NCI-H69 (cell line): Measurements from ENCODE around the gene RPL11.
A peak's percentile ranks its signal among the peaks of the same experiment; 100 is the strongest.
"Not testable (repeated sequence)": the region's sequence is repeated elsewhere in the genome, so short reads cannot be mapped to it uniquely, and the experiment has no call there.

Experiments used
- DNase-seq: peaks from one replicate; lab custom pipeline; 2025; lab: John Stamatoyannopoulos, UW

The RPL11 gene

DNA sequence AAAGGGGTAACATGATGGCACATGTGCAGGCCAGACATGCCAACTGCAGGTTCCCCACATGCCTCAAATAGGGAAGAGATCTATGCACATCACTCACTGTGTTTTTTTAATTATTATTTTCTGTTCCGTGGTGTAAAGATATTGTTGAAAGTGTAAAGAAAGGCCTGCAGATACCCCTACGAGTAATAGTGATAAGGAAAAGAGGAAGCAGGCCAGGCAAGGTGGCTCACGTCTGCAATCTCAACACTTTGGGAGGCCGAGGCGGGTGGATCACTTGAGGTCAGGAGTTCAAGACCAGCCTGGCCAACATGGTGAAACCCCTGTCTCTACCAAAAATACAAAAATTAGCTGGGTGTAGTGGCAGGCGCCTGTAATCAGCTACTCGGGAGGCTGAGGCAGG lies 6.4 kb upstream of the RPL11 start:
- not testable (repeated sequence) for DNase-seq

DNA sequence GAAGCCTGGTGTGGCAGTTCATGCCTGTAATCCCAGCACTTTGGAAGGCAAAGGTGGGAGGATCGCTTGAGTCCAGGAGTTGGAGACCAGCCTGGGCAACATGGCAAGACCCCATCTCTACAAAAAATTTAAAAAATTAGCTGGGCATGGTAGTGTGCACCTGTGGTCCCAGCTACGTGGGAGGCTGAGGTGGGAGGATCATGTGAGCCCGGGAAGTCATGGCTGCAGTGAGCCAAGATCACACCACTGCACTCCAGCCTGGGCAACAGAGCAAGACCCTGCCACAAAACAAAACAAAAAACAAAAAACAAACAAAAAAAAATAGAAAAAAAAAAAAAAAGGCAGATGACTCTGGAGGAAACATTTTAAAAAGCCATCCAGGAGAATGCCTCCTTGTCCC lies 3.9 kb upstream of the RPL11 start:
- not testable (repeated sequence) for DNase-seq

DNA sequence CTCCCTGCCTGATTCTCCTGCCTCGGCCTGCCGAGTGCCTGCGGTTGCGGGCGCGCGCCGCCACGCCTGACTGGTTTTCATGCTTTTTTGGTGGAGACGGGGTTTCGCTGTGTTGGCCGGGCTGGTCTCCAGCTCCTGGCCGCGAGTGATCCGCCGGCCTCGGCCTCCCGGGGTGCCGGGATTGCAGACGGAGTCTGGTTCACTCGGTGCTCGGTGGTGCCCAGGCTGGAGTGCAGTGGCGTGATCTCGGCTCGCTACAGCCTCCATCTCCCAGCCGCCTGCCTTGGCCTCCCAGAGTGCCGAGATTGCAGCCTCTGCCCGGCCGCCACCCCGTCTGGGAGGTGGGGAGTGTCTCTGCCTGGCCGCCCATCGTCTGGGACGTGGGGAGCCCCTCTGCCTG lies 3.3 kb upstream of the RPL11 start:
- DNase-seq: not testable (repeated sequence)

DNA sequence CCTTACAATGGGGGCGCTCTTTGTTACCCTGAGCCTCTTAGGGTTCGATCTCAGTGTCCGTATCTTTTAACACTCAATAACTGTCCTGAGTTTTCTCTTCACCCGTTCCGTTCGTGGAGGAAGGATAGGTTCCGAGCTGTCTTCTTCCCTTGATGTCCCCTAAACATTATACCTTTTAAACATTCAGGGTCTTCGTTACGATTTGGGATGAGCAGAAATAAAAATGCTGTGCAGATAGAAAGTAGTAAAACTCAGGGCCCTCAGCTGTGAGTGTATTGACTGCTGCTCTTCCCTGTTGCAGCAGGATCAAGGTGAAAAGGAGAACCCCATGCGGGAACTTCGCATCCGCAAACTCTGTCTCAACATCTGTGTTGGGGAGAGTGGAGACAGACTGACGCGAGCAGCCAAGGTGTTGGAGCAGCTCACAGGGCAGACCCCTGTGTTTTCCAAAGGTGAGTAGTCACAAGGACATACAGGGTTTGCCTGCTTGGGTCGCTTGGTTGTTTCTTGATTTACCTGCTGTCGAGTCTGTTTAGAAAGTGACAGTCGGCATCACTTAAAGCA lies 784 bp downstream of the RPL11 start:
- no peak for DNase-seq

DNA sequence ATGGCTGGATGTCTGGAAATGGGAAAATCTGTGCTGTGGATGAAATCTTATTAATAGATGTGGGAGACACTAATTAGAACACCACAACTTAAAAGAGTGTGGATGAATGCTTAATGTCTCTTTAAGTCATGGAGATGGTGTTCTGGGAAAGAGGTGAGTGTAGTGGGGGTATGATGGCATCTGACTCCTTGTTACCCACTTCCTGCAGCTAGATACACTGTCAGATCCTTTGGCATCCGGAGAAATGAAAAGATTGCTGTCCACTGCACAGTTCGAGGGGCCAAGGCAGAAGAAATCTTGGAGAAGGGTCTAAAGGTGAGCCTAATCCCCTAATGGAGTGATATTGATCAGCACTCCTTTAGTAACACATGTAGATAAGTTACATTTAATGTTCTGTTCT lies 2.0 kb downstream of the RPL11 start:
- no peak for DNase-seq

DNA sequence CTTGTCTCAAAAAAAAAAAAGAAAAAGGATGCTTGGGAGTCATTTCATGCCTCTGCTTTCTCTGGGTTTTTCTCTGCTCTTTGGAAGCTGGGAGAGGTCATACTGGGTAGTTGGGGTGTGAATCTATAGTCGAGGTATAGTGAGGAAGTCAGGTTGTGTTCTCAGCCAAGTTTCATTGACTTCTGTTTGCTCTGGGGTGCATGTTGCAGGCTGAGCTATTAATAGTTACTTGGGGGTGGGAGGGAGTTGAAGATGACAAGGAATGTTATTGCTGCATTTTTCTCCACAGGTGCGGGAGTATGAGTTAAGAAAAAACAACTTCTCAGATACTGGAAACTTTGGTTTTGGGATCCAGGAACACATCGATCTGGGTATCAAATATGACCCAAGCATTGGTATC lies 2.8 kb downstream of the RPL11 start:
- no peak for DNase-seq

DNA sequence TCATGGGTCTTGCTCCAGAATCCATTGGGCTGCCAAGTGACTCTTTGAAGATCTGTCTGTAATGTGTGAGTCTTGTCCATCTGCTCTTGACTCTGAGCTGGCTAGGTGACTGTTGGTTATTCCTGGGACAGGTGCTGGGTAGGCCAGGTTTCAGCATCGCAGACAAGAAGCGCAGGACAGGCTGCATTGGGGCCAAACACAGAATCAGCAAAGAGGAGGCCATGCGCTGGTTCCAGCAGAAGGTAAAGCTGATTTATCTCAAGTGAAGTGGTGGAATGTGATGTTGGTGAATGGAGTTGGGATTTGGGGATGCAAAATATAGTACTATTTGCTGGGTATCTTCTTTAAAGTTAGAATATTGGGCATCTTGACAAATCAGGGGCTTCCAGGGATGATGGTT lies 4.1 kb downstream of the RPL11 start:
- DNase-seq: no peak

DNA sequence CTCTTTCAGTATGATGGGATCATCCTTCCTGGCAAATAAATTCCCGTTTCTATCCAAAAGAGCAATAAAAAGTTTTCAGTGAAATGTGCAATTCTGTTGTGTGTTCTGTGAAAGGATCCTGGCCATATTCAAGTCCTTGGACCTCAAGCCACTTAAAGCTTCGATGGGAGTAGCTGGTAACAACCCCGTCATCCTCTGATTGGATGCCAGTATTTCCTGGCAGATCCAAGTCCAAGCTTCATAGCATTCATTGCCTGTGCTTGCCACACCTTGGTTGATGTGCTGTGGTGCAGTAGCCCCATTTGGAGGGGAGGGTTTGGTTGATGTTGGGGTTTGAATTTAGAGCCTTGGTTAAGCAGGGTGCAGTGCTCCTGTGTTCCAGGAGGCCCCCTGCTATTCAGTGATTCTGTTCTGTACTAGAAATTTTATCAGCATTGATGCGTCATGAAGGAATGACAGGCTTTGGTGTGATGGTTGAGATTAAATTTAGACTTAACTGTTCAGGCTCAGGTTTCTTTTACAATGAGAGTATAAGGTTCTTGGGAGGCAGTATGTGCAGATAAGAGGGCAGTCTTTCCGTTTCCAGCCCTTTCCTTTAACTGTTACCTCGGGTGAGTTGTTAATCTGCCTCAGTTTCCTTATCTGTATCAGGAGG lies 4.9 kb downstream of the RPL11 start:
- DNase-seq: no peak

DNA sequence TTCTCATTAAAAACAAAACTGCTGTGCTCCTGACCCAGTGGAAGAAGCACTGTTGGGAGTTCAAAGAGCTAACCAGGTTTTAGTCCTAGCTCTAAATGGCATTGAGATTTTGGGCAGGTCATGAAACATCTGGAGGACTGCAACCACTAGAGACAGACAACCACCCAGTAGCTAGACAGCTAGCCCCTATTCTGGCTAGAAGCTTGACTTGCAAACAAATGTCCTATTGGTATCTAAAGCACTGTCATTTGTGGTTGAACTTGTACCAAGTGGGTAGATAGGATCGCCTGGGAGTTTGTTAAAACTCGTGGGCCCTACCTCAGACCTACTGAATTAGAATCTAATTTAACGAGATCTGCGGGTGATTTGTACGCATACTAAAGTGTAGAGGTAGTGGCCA lies 6.9 kb downstream of the RPL11 start:
- no peak for DNase-seq

DNA sequence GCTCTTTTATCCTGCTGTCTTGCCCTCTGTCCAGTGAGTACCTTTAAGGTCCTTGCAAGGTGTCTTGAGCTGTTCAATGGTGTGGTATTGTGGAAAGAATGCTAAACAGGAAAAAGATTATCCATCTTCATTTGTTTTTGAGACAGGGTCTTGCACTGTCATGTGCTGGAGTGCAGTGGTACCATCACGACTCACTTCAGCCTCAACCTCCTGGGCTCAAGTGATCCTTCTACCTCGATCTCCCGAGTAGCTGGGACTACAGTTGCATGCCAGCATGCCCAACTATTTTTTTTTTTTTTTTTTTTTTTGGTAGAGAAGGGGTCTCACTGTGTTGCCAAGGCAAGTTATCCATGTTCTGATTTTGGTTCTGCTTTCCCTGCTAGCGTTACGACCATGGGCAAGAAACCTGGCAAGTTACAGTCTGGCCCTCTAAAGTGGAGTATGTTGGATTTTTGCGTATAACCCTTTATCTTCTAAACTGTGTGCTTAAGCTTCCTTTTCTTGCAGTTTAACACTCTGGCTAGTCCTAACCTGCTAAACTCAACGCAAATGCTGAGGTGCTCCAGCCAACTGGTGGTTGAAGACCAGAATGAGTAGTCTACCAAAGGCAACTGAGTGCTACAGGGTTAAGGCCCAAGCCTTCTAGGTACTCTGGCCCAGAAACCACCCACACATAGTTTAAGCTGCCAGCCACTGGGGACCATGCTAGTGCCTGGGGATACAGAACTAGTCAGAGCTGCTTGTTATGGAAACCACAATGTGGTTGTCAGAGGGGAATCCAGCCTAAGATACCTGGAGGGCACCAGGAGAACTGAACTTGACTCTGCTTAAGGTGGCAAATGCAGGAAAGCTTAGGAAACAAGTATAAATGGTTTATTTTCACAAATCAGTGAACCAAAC lies 7.9 kb downstream of the RPL11 start:
- no peak for DNase-seq

DNA sequence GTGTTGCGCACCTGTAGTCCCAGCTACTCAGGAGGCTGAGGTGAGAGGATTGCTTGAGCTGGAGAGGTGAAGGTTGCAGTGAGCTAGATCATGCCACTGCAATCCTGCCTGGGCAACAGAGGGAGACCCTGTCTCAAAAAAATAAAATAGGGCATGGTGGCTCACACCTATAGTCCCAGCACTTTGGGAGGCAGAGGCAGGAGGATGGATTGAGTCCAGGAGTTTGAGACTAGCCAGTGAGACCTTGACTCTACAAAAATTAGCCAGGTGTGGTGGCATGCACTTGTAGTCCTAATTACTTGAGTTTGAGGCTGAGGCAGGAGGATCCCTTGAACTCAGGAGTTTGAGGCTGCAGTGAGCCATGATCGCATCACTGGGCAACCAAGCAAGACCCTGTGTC lies 9.7 kb downstream of the RPL11 start:
- no peak for DNase-seq

DNA sequence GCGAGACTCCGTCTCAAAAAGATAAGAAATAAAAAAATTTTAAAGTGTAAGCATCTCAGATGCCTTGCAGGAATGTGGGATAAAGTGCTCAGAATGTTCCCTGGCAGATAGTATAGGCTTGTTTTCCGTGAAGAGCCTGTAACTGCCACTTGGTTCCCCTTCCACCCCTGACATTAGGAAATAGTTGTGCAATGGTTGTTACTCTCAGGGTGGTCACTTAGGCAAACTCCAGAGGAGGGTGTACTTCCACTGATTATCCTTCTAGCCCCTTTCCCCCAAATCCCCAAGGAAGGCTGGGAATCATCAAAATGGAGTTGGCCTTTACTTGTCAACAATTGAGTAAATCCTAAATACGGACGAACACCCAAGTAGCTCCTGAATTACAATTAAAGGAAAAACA lies 10.4 kb downstream of the RPL11 start:
- DNase-seq: no peak

DNA sequence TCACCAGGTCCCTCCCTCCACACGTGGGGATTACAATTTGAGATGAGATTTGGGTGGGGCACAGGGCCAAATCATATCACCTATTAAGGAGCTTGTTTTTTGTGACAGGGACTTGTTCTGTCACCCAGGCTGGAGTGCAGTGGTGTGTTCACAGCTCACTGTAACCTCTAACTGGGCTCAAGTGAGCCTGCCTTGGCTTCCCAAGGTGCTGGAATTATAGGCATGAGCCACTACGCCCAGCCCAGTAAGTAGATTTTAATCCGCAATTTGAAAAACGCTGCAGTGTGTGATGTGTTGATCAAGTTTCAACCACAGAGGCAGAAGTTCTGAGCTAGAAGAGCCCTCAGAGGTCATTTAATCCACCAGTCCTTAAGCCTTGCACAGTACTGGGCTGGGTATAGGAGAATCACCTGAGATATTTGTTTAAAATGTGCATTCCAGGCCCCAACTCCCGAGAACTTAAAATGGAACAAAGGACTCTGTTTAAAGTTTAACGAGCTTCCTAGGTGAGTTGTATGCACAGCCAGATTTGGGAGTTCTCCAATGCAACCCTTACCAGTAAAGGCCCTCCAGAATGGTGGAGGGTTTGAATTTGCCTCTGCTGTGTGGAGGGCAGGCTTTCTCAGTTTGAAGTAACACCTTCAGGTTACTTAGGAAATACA lies 13.4 kb downstream of the RPL11 start:
- no peak for DNase-seq

DNA sequence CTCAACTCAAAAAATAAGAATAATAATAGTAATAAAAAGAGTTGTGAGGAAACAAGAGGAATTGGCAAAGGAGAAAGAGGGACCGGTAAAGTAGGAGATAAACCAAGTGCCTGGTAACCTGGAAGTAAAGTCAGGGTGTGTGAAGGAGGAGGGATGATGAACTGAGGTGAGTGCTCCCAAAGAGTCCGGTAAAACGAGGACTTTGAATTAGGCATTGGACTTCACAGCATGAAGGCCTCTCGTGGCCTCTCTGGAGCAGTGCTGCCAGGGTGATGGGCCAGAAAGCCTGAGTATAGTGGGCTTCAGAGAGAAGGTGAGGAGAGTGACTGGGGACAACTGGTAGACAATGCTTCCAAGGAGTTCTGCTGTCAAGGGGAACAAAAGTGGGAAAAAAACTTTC lies 17.6 kb downstream of the RPL11 start:
- DNase-seq: no peak

DNA sequence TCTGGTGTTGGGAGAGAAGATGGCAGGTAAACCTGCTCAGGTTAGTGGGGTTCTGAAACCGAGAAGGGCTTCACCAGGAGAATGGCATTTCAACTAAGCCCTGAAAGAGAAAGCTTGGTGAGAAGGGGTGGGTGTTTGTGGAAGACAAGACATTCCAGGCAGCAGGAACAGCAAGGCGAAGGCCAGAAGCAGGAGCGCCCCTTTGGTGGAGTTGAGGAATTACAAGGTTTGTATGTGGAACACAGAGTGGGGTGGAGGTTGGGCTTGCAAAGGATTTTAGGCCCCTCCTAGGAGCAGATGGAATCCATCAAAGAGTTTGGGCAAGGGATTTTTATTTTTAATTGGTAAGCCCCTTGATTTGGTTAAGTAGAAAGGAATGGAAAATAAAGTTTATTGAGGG lies 26.9 kb downstream of the RPL11 start:
- DNase-seq: peak; percentile 44

DNA sequence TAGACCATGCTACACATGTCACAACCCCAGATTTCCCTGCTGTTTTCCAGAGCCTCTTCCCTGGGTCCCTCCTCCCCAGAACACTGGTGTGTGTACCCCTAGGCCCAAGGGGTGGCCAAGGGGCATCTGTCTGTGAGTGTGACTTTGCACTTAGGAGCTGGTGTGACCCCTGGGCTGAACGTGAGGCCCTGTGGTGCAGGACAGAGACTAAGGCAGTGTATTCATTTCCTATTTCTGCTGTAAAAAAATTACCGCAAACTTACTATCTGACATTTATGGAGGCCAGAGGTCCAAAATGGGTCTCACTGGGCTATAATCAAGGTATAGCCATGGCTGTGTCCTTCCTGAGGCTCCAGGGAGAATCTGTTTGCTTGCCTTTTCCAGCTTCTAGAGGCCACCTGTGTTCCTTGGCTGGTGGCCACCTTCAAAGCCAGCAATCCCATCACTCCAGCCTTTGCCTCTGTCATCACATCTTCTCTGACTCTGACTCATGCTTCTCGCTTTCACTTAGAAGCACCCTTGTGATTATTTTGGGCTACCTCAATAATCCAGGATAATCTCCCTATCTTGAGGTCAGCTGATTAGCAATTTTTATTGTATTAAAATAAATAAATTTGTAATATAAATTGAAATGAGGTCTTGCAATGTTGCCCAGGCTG lies 27.7 kb downstream of the RPL11 start:
- DNase-seq: peak; percentile 8

DNA sequence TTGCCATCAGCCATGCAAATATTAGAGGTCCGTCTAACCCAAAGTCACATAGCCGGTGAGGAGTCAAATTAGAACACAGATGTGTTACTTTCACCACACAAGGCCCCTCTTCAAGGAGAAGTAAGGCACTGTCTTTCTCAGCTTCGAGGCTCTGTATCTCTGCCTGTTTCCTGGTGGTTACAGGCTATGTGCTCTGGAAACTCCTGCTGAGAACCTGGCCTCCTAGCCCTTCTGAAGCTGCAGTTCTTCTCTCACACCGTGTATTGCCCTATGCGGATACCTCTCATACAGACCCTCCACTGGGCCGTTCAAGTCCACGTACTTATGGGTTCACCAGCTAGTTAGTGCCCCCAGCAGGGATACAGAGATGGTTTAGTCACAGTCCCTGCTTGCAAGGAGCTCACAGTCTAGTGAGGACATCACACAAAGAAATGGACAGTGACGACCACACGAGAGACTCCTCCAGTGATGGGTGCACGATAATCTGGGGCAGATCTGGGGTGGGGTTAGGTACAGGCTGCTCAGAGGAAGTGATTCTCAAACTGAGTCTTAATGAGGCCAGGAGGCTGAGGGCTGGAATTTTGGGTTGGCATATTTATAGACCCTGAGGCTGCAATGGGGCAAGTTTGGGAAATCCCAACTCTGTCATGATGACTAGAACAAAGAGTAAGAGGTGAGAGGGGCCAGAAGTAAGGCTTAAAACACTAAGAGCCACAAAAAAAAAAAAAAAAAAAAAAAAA lies 28.8 kb downstream of the RPL11 start:
- no peak for DNase-seq

DNA sequence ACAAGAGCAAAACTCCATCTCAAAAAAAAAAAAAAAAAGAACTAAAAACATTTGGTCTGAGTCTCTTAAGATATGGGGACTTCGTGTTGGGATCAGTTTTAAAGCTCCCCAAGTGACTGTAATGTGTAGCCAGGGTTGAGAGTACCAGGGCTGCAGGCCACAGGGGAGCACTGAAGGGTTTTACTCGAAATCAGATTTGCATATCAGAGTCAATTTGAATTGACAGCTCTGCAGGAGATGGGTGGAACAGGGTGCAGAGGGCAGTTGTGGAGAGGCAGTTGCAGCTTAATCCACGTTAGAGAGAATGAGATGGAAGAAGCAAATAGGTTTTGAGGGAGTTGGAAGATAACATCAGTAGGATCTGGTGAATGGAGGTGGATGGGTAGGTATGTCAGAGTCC lies 31.0 kb downstream of the RPL11 start:
- DNase-seq: no peak

DNA sequence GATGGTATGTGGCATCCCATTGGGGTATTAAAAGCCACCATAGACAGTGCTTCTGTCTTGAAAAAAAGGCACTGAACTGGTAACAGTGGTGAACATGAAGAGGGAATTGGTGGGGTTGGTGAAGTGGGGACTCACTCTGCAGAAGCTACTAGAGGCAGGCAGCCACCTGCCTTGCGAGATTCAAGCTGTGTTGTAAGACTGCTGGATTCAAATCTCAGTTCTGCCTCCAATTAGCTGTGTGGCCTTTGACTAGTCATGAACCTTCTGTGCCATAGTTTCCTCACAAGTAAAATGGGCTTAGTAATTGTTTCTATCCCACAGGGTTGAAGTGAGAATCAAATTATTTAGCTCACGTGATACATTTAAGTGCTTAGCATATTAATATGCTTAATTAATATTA lies 35.1 kb downstream of the RPL11 start:
- DNase-seq: no peak

DNA sequence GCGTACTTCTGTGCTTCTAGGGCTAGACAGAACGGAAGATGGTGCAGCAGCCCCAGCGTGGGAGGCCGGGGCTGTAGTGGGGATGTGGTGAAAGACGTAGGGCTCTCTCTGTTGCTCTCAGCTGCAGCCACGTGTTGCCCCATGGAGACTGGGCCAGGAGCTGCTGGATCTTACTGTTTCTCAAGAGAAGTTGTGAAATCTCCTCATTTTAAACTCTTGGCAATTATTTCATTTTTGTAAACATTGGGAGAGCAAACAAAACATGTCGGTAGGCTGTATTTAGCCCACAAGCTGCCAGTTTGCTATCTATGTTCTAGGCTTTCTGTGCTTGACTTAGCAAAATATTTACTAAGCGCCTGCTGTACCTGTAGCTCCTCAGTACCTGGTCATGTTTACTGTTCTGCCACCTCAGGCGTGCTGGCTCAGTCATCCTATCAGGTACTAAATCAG lies 35.8 kb downstream of the RPL11 start:
- DNase-seq: peak; percentile 67
